Esophagus squamous epithelium (tissue), 5 donors: Measurements from ENCODE around the gene TBC1D1. TPM values are rescaled to one million over a fixed set of nuclear protein-coding genes. Genes with fewer than 3 reads are reported as not detected.

Experiments used
- DNase-seq: peaks from one replicate; lab custom pipeline; 2025; lab: John Stamatoyannopoulos, UW
- H3K27ac ChIP-seq, 4 donors: fragments of 200-600 bp; sonication (generic); one replicate each; pipeline ENCODE4 v1.5.1; 2016 to 2019; ENCODE audit warnings: mild to moderate bottlenecking in 1 of 4
- H3K27me3 ChIP-seq, 4 donors: fragments of 200-600 bp; sonication (generic); 1 replicate in 3 of 4; 2 replicates in 1 of 4; pipeline versions ENCODE4 v1.5.1 to v1.6.0; 2017 to 2021; ENCODE audit warnings: antibody characterized with exemption in 1 of 4
- H3K36me3 ChIP-seq, 3 donors: fragments of 200-600 bp; sonication (generic); one replicate each; pipeline ENCODE4 v1.5.1; 2016 to 2019
- H3K4me1 ChIP-seq, 3 donors: fragments of 200-600 bp; sonication (generic); one replicate each; pipeline ENCODE4 v1.5.1; 2017 to 2019
- H3K4me3 ChIP-seq, 4 donors: fragments of 200-600 bp; sonication (generic); 1 replicate in 3 of 4; 2 replicates in 1 of 4; pipeline ENCODE4 v1.5.1; 2016 to 2019; ENCODE audit warnings: mild to moderate bottlenecking in 2 of 4, moderate library complexity in 1 of 4
- H3K9me3 ChIP-seq, 3 donors: fragments of 200-600 bp; sonication (generic); one replicate each; pipeline ENCODE4 v1.5.1; 2016 to 2019
- POLR2A ChIP-seq, 4 donors: fragments of 450-650 bp; IDR thresholded peaks; one replicate each; pipeline ENCODE4 v1.6.1; 2017; ENCODE audit warnings: antibody characterized with exemption in 4 of 4, mild to moderate bottlenecking in 4 of 4, moderate library complexity in 3 of 4
- WGBS, 2 donors: methylation state at CpG; one replicate each; pipeline ENCODE4 v1.1.5; 2018; 5-methylcytosine and 5-hydroxymethylcytosine counted together
- intact Hi-C: fragments of 100-400 bp; cut with DNase I; formaldehyde crosslinking; loops from one replicate; pipeline ENCODE4 v1.15.0; 2022
- total RNA-seq, 4 donors: library from RNA; depleted of rRNA; stranded (reverse); fragments of >200 nt; gene quantifications; one replicate each; pipeline ENCODE4 v1.1.0, GENCODE V29; 2016
- TF ChIP-seq, protein P1 (sequence below), 6 experiments: fragments of 450-650 bp in 4 of 6; fragments of 200-600 bp in 2 of 6; sonication (generic) in 2 of 6; IDR thresholded peaks; one replicate each; pipeline ENCODE4 v1.5.1; 2016 to 2019; ENCODE audit warnings: antibody characterized with exemption in 6 of 6, mild to moderate bottlenecking in 4 of 6, moderate library complexity in 4 of 6
- donor health status: DM: yes; HTN: yes; CAD: no.

The TBC1D1 gene
- total RNA-seq, 4 donors from 2014 or later: 6.9 to 44.6 (median 25.6) TPM

DNA sequence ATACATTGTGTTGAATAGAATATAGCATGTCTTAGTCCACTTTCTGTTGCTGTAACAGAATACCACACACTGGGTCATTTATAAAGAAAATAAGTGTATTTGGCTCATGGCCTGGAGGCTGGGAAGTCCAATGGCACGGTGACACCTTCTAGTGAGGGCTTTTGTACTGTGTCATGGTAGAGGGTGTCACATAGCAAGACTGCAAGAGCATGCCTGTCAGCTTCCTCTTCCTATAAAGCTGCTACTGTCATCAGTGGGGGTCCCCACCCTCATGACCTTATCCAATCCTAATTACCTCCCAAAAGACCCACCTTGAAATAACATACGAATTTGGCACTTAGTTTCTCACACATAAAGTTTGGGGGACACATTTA is 262.5 kb downstream of the TBC1D1 start:
- no peak overlapping the region for H3K4me3 ChIP-seq
- 88 to 92% methylated on average over 2 of the region's 2 CpGs for WGBS, 2 donors
- no peak for TF ChIP-seq POLR2A (IDR thresholded peaks at IDR 0.05)
- TF ChIP-seq, protein P1, sequence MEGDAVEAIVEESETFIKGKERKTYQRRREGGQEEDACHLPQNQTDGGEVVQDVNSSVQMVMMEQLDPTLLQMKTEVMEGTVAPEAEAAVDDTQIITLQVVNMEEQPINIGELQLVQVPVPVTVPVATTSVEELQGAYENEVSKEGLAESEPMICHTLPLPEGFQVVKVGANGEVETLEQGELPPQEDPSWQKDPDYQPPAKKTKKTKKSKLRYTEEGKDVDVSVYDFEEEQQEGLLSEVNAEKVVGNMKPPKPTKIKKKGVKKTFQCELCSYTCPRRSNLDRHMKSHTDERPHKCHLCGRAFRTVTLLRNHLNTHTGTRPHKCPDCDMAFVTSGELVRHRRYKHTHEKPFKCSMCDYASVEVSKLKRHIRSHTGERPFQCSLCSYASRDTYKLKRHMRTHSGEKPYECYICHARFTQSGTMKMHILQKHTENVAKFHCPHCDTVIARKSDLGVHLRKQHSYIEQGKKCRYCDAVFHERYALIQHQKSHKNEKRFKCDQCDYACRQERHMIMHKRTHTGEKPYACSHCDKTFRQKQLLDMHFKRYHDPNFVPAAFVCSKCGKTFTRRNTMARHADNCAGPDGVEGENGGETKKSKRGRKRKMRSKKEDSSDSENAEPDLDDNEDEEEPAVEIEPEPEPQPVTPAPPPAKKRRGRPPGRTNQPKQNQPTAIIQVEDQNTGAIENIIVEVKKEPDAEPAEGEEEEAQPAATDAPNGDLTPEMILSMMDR (IDR thresholded peaks at IDR 0.05): no peak
- intact Hi-C loops: loop anchor here (10.0 kb wide), 1 partner anchor 79 kb away; no protein-coding TSS in a partner anchor
- H3K36me3 ChIP-seq: no peaks in the 10 kb centered on the region
- H3K27me3 ChIP-seq: no peaks in the 10 kb centered on the region
- H3K9me3 ChIP-seq: no peaks in the 10 kb centered on the region
- no peak for DNase-seq
- no peak overlapping the region for H3K27ac ChIP-seq
- H3K4me1 ChIP-seq: peaks cover 20 to 72% (median 36%) of the 10 kb centered on the region in 3 donors

DNA sequence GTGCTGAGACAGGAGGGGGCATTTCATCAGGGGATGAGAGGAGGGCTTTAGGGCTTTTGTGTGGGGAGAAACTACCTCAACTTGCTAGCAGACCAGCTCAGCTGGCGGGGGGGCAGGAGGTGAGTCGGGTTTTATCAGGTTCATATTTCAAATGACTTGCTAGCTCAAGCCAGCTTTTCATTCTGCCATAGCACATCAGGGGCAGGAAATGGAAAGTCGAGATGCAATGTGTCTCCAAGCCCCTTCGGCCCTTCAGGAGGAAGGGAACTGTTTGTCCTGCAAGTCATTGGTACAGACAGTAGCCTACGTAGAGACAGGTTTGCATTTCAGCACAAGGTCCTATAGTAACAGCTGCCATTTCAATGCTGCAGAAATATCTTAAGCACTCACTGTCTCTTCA is 263.4 kb downstream of the TBC1D1 start:
- intact Hi-C loops: loop anchor here (10.0 kb wide), 1 partner anchor 79 kb away; no protein-coding TSS in a partner anchor
- TF ChIP-seq, protein P1 (IDR thresholded peaks at IDR 0.05): no peak
- TF ChIP-seq POLR2A (IDR thresholded peaks at IDR 0.05): no peak
- H3K27ac ChIP-seq: peak overlapping the region; percentile 75 to 89 (median 86)

DNA sequence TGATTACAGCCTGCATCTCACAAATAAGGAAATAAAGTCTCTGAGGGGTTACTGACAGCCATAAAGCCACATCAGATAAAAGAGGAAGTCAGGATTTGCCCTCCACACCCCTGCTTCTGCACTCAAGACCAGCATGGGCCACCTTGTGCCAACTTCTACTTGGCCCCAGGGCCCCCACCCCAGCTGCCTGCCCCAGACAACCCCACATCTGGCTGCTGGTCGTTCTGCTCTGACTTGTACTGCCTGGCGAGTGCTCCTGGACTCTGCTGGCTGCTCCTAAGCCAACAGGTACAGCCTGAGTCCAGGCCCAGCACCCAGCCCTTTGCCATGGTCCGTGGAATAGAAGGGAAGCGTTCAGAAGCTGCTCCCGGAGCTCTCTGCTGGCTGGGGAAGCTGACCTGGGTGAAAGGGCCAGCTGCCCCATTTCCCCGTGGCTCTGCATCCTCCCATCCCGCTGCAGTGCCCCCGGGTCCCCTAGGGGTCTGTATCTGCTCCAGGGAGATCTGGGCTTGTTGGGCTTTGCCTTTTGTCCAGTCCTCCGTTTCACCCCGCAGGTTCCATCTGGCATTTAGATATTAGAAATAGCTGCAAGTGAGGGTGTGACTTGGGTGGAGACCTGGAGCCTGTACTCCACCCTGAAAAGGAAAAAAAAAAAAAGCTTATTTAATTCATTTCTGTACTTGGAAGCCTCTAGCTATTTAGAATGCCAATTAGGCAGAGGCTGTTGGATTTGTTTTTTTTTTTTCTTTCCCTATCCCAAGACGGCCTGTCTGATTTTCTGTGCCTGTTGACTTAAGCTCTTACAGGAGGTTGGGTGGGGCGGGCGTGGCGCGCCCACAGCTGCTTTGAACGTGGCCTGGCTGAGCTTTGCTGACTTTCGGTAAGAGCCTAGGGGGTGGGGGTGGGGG is 264.1 kb downstream of the TBC1D1 start:
- Histone ChIP-seq H3K27ac (peak overlapping the region; percentile 75 to 89 (median 86)), H3K4me3 (peak overlapping the region in 1 of 4 donors; percentile 42), H3K27me3 (no peaks in the 10 kb centered on the region), H3K36me3 (no peaks in the 10 kb centered on the region), H3K9me3 (no peaks in the 10 kb centered on the region), H3K4me1 (peaks cover 24 to 77% (median 36%) of the 10 kb centered on the region in 3 donors)
- DNase-seq: no peak
- 15 to 29% methylated on average over 5 to 9 of the region's 17 CpGs for WGBS, 2 donors
- intact Hi-C loops: loop anchor here (10.0 kb wide), 1 partner anchor 80 kb away; no protein-coding TSS in a partner anchor
- TF ChIP-seq POLR2A (IDR thresholded peaks at IDR 0.05): no peak
- TF ChIP-seq, protein P1 (IDR thresholded peaks at IDR 0.05): no peak

More for the DNA sequence above, 263.4 kb downstream of the TBC1D1 start:
- H3K36me3 ChIP-seq: no peaks in the 10 kb centered on the region
- no peaks in the 10 kb centered on the region for H3K9me3 ChIP-seq
- peaks cover 21 to 81% (median 36%) of the 10 kb centered on the region in 3 donors for H3K4me1 ChIP-seq
- 34 to 41% methylated on average over 5 of the region's 5 CpGs for whole genome bisulfite sequencing, 2 donors
- DNase-seq: no peak
- H3K27me3 ChIP-seq: no peaks in the 10 kb centered on the region
- no peak overlapping the region for H3K4me3 ChIP-seq

DNA sequence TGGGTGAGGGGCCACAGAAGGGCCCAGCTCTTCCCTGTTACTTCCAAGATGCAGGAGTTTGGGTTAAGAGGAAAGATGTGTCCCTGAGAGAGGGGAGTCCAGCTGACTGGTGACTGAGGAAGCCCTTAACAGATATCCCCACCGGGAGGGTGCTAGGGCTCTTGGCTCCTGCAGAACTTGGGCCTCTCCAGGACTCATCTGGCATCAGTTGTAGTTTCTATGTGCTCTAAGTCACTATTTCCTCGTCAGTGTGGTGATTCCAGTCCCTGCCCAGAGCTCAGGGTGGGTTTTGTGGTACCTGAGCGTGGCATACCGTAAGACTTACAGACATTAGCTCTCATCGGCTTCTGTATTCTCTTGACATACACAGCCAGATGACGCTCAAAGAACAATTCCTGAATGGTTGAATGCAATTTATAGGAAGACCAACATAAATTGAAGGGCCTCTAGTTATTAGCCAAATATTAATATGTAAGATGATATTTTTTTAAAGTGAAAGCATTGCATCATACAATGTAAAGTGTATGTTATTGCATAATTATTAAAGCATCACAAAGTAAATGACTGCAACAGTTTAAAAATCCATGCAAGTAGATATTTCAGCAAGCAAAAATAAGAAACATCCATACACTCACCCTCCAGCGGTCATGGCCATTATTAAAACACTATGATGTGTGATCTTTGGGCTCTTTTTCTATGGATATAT is 264.9 kb downstream of the TBC1D1 start:
- Histone ChIP-seq H3K36me3 (no peaks in the 10 kb centered on the region), H3K9me3 (no peaks in the 10 kb centered on the region), H3K4me3 (no peak overlapping the region), H3K4me1 (peaks cover 32 to 82% (median 36%) of the 10 kb centered on the region in 3 donors), H3K27ac (peak overlapping the region; percentile 75 to 89 (median 84)), H3K27me3 (no peaks in the 10 kb centered on the region)
- TF ChIP-seq POLR2A (IDR thresholded peaks at IDR 0.05): no peak
- TF ChIP-seq, protein P1 (IDR thresholded peaks at IDR 0.05): no peak
- 47 to 57% methylated on average over 3 to 7 of the region's 7 CpGs for WGBS, 2 donors
- intact Hi-C loops: loop anchor here (10.0 kb wide), 1 partner anchor 81 kb away; no protein-coding TSS in a partner anchor
- no peak for DNase-seq
